Upper lobe of right lung (tissue), 1 donor: ENCODE measurements around the gene C2orf76. TPM values are rescaled to one million over a fixed set of nuclear protein-coding genes. Genes with fewer than 3 reads are reported as not detected.
A peak's percentile ranks its signal among the peaks of the same experiment; 100 is the strongest.

ENCODE experiments used
- ATAC-seq: fragments of 200-7000 bp; cut with Tn5 transposase; one replicate; pipeline ENCODE4 v1.9.1; 2020; ENCODE audit warnings: mild to moderate bottlenecking, moderate library complexity
- DNase-seq: peaks from one replicate; pipeline ENCODE4 v3.0.0-alpha.2; 2020
- H3K27ac ChIP-seq: fragments of 200-600 bp; one replicate; pipeline ENCODE4 v1.8.0; 2022
- H3K27me3 ChIP-seq: fragments of 200-600 bp; one replicate; pipeline ENCODE4 v1.8.0; 2022; ENCODE audit warnings: mild to moderate bottlenecking
- H3K36me3 ChIP-seq: fragments of 200-600 bp; one replicate; pipeline ENCODE4 v1.8.0; 2022
- H3K4me1 ChIP-seq: fragments of 200-600 bp; one replicate; pipeline ENCODE4 v1.8.0; 2022
- H3K4me3 ChIP-seq: fragments of 200-600 bp; one replicate; pipeline ENCODE4 v1.8.0; 2022; ENCODE audit warnings: mild to moderate bottlenecking
- H3K9me3 ChIP-seq: fragments of 200-600 bp; one replicate; pipeline ENCODE4 v1.8.0; 2022
- CTCF ChIP-seq: fragments of 200-600 bp; IDR thresholded peaks from one replicate; pipeline ENCODE4 v1.8.0; 2022; ENCODE audit warnings: antibody characterized with exemption
- intact Hi-C: fragments of 100-400 bp; cut with DNase I; formaldehyde crosslinking; loops from one replicate; pipeline ENCODE4 v1.11.0; 2022
- total RNA-seq: library from RNA; stranded (reverse); fragmentation: NEBNext Ultra II Directional; extraction: Animal tissue kit (Norgen Biotek cat#: 25700); gene quantifications from one replicate; pipeline ENCODE4 v1.2.1, GENCODE V29; 2021
- donor health status: DM: no; HTN: yes; CAD: no; lungs with severe emphysema.

The C2orf76 gene
- total RNA-seq, 1 donor from 2014 or later = 11.8 TPM

GRCh38 chr2:119372778-119373568, 6.3 kb upstream of the C2orf76 start:
- ATAC-seq (no peak), DNase-seq (no peak)
- peaks cover 60% of the 10 kb centered on the region for H3K36me3 ChIP-seq
- H3K27ac ChIP-seq = no peak overlapping the region
- peaks cover 12% of the 10 kb centered on the region for H3K4me1 ChIP-seq
- intact Hi-C loops = no loop called here
- no peaks in the 10 kb centered on the region for H3K27me3 ChIP-seq
- no peaks in the 10 kb centered on the region for H3K9me3 ChIP-seq
- H3K4me3 ChIP-seq = no peak overlapping the region
- no peak for TF ChIP-seq CTCF

GRCh38 chr2:119371111-119371510, 4.5 kb upstream of the C2orf76 start:
- intact Hi-C loops = no loop called here
- Histone ChIP-seq H3K36me3 (peaks cover 60% of the 10 kb centered on the region), H3K4me3 (no peak overlapping the region), H3K27me3 (no peaks in the 10 kb centered on the region), H3K4me1 (peaks cover 17% of the 10 kb centered on the region), H3K27ac (no peak overlapping the region), H3K9me3 (no peaks in the 10 kb centered on the region)
- ATAC-seq (no peak), DNase-seq (no peak)
- TF ChIP-seq CTCF = no peak

- no peak overlapping the region for H3K4me3 ChIP-seq
- H3K4me1 ChIP-seq = peaks cover 27% of the 10 kb centered on the region
- no peak for TF ChIP-seq CTCF
- no peak for DNase-seq
- no peaks in the 10 kb centered on the region for H3K27me3 ChIP-seq
- no peak overlapping the region for H3K27ac ChIP-seq
- H3K9me3 ChIP-seq = no peaks in the 10 kb centered on the region
- no peak for ATAC-seq
- intact Hi-C loops = no loop called here
- peaks cover 60% of the 10 kb centered on the region for H3K36me3 ChIP-seq
These were observed 3.2 kb upstream of the C2orf76 start for GRCh38 chr2:119369845-119370244.

GRCh38 chr2:119367472-119368099, 952 bp upstream of the C2orf76 start:
- peak; percentile 67 for ATAC-seq
- H3K27ac ChIP-seq = peak overlapping the region; percentile 96
- no peaks in the 10 kb centered on the region for H3K9me3 ChIP-seq
- no peak for TF ChIP-seq CTCF
- H3K36me3 ChIP-seq = peaks cover 44% of the 10 kb centered on the region
- peak; percentile 85 for DNase-seq
- no peaks in the 10 kb centered on the region for H3K27me3 ChIP-seq
- H3K4me3 ChIP-seq = peak overlapping the region; percentile 72
- peaks cover 30% of the 10 kb centered on the region for H3K4me1 ChIP-seq
- intact Hi-C loops = no loop called here

GRCh38 chr2:119366161-119366648, 429 bp downstream of the C2orf76 start:
- H3K4me3 ChIP-seq = peak overlapping the region; percentile 72
- no peak for TF ChIP-seq CTCF
- H3K27ac ChIP-seq = peak overlapping the region; percentile 96
- DNase-seq = no peak
- peak; percentile 0 for ATAC-seq
- intact Hi-C loops = no loop called here
- no peaks in the 10 kb centered on the region for H3K27me3 ChIP-seq
- H3K36me3 ChIP-seq = peaks cover 31% of the 10 kb centered on the region
- no peaks in the 10 kb centered on the region for H3K9me3 ChIP-seq
- peaks cover 33% of the 10 kb centered on the region for H3K4me1 ChIP-seq
